Vagina (tissue), 2 donors: ENCODE results near the gene POGK. TPM values are rescaled to one million over a fixed set of nuclear protein-coding genes. Genes with fewer than 3 reads are reported as not detected.

ENCODE experiments used
- DNase-seq, 2 donors: peaks; one replicate each; pipeline ENCODE4 v3.0.0-alpha.2; 2017; ENCODE audit errors: extremely low spot score in 2 of 2
- H3K27ac ChIP-seq: fragments of 200-600 bp; sonication (generic); one replicate; pipeline ENCODE4 v1.5.1; 2019
- H3K27me3 ChIP-seq: fragments of 200-600 bp; sonication (generic); one replicate; pipeline ENCODE4 v1.5.1; 2019
- H3K36me3 ChIP-seq, 2 donors: fragments of 200-600 bp; sonication (generic); one replicate each; pipeline ENCODE4 v1.5.1; 2017 to 2019
- H3K4me1 ChIP-seq: fragments of 200-600 bp; sonication (generic); one replicate; pipeline ENCODE4 v1.5.1; 2019
- H3K4me3 ChIP-seq, 2 donors: fragments of 200-600 bp; sonication (generic); 1 replicate in 1 of 2; 2 replicates in 1 of 2; pipeline ENCODE4 v1.5.1; 2016 to 2019
- H3K9me3 ChIP-seq: fragments of 200-600 bp; sonication (generic); one replicate; pipeline ENCODE4 v1.5.1; 2019
- POLR2A ChIP-seq, 2 donors: fragments of 450-650 bp; IDR thresholded peaks; one replicate each; pipeline ENCODE4 v1.6.1; 2017; ENCODE audit warnings: antibody characterized with exemption in 2 of 2, mild to moderate bottlenecking in 2 of 2, moderate library complexity in 2 of 2
- POLR2AphosphoS5 ChIP-seq, 2 donors: sonication (generic); formaldehyde crosslinking; IDR thresholded peaks; one replicate each; pipeline ENCODE4 v1.9.0; 2017; ENCODE audit warnings: antibody characterized with exemption in 2 of 2, mild to moderate bottlenecking in 2 of 2, low read depth in 1 of 2; ENCODE audit not compliant: insufficient read depth in 1 of 2
- intact Hi-C: fragments of 100-400 bp; cut with DNase I; formaldehyde crosslinking; loops from one replicate; pipeline ENCODE4 v1.15.1; 2023
- total RNA-seq: library from RNA; depleted of rRNA; stranded (reverse); fragments of >200 nt; gene quantifications from one replicate; pipeline ENCODE4 v1.2.3, GENCODE V29; 2016
- TF ChIP-seq, protein P1 (sequence below), 3 experiments: fragments of 450-650 bp in 2 of 3; fragments of 200-600 bp in 1 of 3; sonication (generic) in 1 of 3; IDR thresholded peaks; one replicate each; pipeline ENCODE4 v1.5.1; 2017 to 2019; ENCODE audit warnings: antibody characterized with exemption in 3 of 3, mild to moderate bottlenecking in 2 of 3, moderate library complexity in 2 of 3

The POGK gene
- total RNA-seq, 1 donor from 2014 or later = 26.3 TPM

DNA sequence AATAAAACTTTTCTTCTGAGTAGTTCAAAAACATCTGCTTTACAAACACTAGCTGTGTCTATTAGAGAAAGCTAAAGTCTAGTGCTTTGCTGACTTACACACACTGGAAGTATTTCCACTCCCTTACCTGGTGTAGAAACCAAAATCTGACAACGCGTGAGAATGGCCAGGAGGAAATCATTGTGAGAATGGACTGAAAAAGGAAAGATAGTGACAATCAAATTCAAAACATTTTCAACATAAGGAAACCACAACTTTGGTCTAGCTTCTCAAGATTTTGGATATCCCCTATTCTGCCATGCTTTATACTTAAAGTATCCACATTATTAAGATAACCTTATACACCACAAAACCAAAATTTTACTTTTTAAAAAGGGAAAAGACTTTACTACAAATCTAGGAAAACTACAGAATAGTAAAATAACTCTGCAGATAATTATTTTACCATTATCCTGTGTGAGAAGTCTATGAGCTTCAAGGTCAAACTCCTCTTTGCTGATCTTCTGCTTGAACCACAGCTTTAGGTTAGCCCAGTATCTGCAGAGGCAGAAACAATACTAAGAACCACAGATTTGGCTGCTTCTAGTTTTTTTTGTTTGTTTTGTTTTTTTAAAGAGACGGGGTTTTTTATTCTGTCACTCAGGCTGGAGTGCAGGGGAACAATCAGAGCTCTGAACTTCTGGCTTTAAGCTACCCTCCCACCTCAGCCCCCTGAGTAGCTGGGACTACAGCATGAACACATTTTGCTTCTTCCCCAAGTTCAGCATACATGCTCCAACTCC, 30.2 kb downstream of the POGK start:
- TF ChIP-seq, protein P1, sequence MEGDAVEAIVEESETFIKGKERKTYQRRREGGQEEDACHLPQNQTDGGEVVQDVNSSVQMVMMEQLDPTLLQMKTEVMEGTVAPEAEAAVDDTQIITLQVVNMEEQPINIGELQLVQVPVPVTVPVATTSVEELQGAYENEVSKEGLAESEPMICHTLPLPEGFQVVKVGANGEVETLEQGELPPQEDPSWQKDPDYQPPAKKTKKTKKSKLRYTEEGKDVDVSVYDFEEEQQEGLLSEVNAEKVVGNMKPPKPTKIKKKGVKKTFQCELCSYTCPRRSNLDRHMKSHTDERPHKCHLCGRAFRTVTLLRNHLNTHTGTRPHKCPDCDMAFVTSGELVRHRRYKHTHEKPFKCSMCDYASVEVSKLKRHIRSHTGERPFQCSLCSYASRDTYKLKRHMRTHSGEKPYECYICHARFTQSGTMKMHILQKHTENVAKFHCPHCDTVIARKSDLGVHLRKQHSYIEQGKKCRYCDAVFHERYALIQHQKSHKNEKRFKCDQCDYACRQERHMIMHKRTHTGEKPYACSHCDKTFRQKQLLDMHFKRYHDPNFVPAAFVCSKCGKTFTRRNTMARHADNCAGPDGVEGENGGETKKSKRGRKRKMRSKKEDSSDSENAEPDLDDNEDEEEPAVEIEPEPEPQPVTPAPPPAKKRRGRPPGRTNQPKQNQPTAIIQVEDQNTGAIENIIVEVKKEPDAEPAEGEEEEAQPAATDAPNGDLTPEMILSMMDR (IDR thresholded peaks at IDR 0.05) = no peak
- TF ChIP-seq POLR2A (IDR thresholded peaks at IDR 0.05) (no peak), POLR2AphosphoS5 (IDR thresholded peaks at IDR 0.05; ENCODE audit: insufficient read depth in 1 of 2, low read depth in 1 of 2) (no peak)
- Histone ChIP-seq H3K27me3 (no peaks in the 10 kb centered on the region), H3K27ac (no peak overlapping the region), H3K4me1 (peaks cover 36% of the 10 kb centered on the region), H3K36me3 (peaks cover 0 to 9% of the 10 kb centered on the region in 2 donors), H3K4me3 (no peak overlapping the region), H3K9me3 (no peaks in the 10 kb centered on the region)
- intact Hi-C loops = loop anchor here (10.0 kb wide), 1 partner anchor 365 kb away; no protein-coding TSS in a partner anchor
- no peak for DNase-seq

GRCh38 chr1:166870584-166870983, 31.3 kb downstream of the POGK start:
- intact Hi-C loops = loop anchor here (10.0 kb wide), 1 partner anchor 364 kb away; no protein-coding TSS in a partner anchor
- Histone ChIP-seq H3K9me3 (no peaks in the 10 kb centered on the region), H3K4me1 (peaks cover 47% of the 10 kb centered on the region), H3K27me3 (no peaks in the 10 kb centered on the region), H3K27ac (no peak overlapping the region), H3K36me3 (peaks cover 0 to 6% of the 10 kb centered on the region in 2 donors), H3K4me3 (no peak overlapping the region)
- DNase-seq = no peak
- TF ChIP-seq, protein P1 (IDR thresholded peaks at IDR 0.05) = no peak
- TF ChIP-seq POLR2AphosphoS5 (IDR thresholded peaks at IDR 0.05; ENCODE audit: insufficient read depth in 1 of 2, low read depth in 1 of 2) = no peak
- no peak for TF ChIP-seq POLR2A (IDR thresholded peaks at IDR 0.05)

DNA sequence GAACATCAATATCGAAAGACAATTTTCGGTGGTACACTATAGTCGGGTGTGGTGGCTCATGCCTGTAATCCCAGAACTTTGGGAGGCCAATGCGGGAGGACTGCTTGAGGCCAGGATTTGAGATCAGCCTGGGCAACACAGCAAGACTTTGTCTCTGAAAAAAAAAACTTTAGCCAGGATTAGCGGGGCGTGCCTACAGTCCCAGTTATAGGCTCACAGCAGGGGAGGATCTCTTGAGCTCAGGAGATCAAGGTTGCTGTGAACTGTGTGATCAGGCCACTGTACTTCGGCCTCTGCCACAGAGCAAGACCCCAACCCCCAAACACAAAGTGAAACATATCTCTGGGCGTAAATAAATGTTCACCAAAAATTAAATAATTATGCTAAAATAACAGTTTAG, 35.2 kb downstream of the POGK start:
- H3K36me3 ChIP-seq = no peaks in the 10 kb centered on the region
- no peak overlapping the region for H3K27ac ChIP-seq
- no peaks in the 10 kb centered on the region for H3K9me3 ChIP-seq
- peaks cover 48% of the 10 kb centered on the region for H3K4me1 ChIP-seq
- intact Hi-C loops = loop anchor here (10.0 kb wide), 1 partner anchor 360 kb away; no protein-coding TSS in a partner anchor
- H3K27me3 ChIP-seq = no peaks in the 10 kb centered on the region
- H3K4me3 ChIP-seq = no peak overlapping the region
- DNase-seq = no peak
- TF ChIP-seq POLR2AphosphoS5 (IDR thresholded peaks at IDR 0.05; ENCODE audit: insufficient read depth in 1 of 2, low read depth in 1 of 2) (no peak), POLR2A (IDR thresholded peaks at IDR 0.05) (no peak)
- TF ChIP-seq, protein P1 (IDR thresholded peaks at IDR 0.05) = no peak

DNA sequence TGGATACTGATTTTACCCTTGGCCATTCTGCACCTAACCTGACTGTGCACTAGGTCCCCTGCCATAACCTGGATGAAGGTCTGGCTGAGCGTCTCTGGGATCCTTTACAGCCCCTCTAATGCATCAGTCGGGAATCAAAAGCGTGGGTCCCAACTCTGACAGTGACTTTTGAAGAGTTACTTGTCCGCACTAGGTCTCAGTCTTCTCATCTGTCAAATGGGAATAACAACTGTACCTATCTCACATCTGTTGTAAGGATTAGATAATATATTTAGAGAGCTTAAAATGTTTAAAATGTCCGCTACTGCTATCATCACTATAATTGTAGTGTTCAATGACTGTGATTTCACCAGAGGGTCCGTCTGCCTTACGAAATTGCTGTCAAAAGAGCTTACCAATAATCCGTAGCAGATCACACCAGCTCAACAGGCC, 36.0 kb downstream of the POGK start:
- intact Hi-C loops = loop anchor here (5.0 to 10.0 kb wide), 2 partner anchors 33 to 359 kb away; no protein-coding TSS in a partner anchor
- H3K27me3 ChIP-seq = no peaks in the 10 kb centered on the region
- no peak for DNase-seq
- peak overlapping the region; percentile 71 to 79 for H3K4me3 ChIP-seq
- TF ChIP-seq POLR2AphosphoS5 (IDR thresholded peaks at IDR 0.05; ENCODE audit: insufficient read depth in 1 of 2, low read depth in 1 of 2) = no peak
- no peak for TF ChIP-seq POLR2A (IDR thresholded peaks at IDR 0.05)
- TF ChIP-seq, protein P1 (IDR thresholded peaks at IDR 0.05) = no peak
- H3K4me1 ChIP-seq = peaks cover 47% of the 10 kb centered on the region
- no peaks in the 10 kb centered on the region for H3K36me3 ChIP-seq
- no peaks in the 10 kb centered on the region for H3K9me3 ChIP-seq
- H3K27ac ChIP-seq = peak overlapping the region; percentile 89
